Effector memory CD8-positive, alpha-beta T cell (primary cell): ENCODE measurements around the gene ESM1.

Experiments
- ATAC-seq: fragments of 150-1000 bp; cut with Tn5 transposase; replicated peaks from 2 replicates; pipeline ENCODE4 v1.10.0; 2021; ENCODE audit warnings: mild to moderate bottlenecking, moderate library complexity
- DNase-seq, 3 experiments: peaks; one replicate each; pipeline ENCODE4 v3.0.0; 2021
- H3K27ac Mint-ChIP-seq, 2 donors: one replicate each; pipeline ENCODE4 v1.8.0; 2022; ENCODE audit warnings: mild to moderate bottlenecking in 2 of 2, mixed read lengths in 2 of 2, moderate library complexity in 2 of 2
- H3K27me3 Mint-ChIP-seq, 2 donors: one replicate each; pipeline ENCODE4 v1.8.0; 2022; ENCODE audit warnings: mixed read lengths in 2 of 2
- H3K36me3 Mint-ChIP-seq: one replicate; pipeline ENCODE4 v1.8.0; 2022; ENCODE audit warnings: mild to moderate bottlenecking, moderate library complexity, mixed read lengths; ENCODE audit not compliant: insufficient read depth
- H3K4me1 Mint-ChIP-seq, 2 donors: one replicate each; pipeline ENCODE4 v1.8.0; 2022; ENCODE audit warnings: low read depth in 2 of 2, mixed read lengths in 2 of 2
- H3K4me3 Mint-ChIP-seq, 2 donors: one replicate each; pipeline ENCODE4 v1.8.0; 2022; ENCODE audit warnings: mild to moderate bottlenecking in 2 of 2, mixed read lengths in 2 of 2, moderate library complexity in 2 of 2
- H3K9me3 Mint-ChIP-seq, 2 donors: one replicate each; pipeline ENCODE4 v1.8.0; 2022; ENCODE audit warnings: mixed read lengths in 2 of 2

ESM1 gene

GRCh38 chr5:54997081-54997480 is 11.7 kb upstream of the ESM1 start:
- H3K27ac Mint-ChIP-seq = no peak overlapping the region
- no peaks in the 10 kb centered on the region for H3K9me3 Mint-ChIP-seq
- no peaks in the 10 kb centered on the region for H3K36me3 Mint-ChIP-seq
- no peak for ATAC-seq
- no peaks in the 10 kb centered on the region for H3K27me3 Mint-ChIP-seq
- H3K4me1 Mint-ChIP-seq = peaks cover 38 to 44% of the 10 kb centered on the region in 2 donors
- no peak for DNase-seq
- H3K4me3 Mint-ChIP-seq = no peak overlapping the region

- DNase-seq = no peak
- H3K36me3 Mint-ChIP-seq = no peaks in the 10 kb centered on the region
- H3K4me1 Mint-ChIP-seq = peaks cover 32 to 38% of the 10 kb centered on the region in 2 donors
- no peaks in the 10 kb centered on the region for H3K27me3 Mint-ChIP-seq
- no peak for ATAC-seq
- H3K9me3 Mint-ChIP-seq = no peaks in the 10 kb centered on the region
- H3K4me3 Mint-ChIP-seq = no peak overlapping the region
- no peak overlapping the region for H3K27ac Mint-ChIP-seq
Observed at GRCh38 chr5:54996466-54996865, 11.1 kb upstream of the ESM1 start.

GRCh38 chr5:54995168-54995567 is 9.8 kb upstream of the ESM1 start:
- no peaks in the 10 kb centered on the region for H3K36me3 Mint-ChIP-seq
- no peaks in the 10 kb centered on the region for H3K27me3 Mint-ChIP-seq
- no peak for ATAC-seq
- no peaks in the 10 kb centered on the region for H3K9me3 Mint-ChIP-seq
- peaks cover 37 to 43% of the 10 kb centered on the region in 2 donors for H3K4me1 Mint-ChIP-seq
- no peak for DNase-seq
- peak overlapping the region; percentile 65 to 72 for H3K27ac Mint-ChIP-seq
- peak overlapping the region; percentile 53 to 58 for H3K4me3 Mint-ChIP-seq

- Mint-ChIP-seq H3K4me1 (peaks cover 40 to 44% of the 10 kb centered on the region in 2 donors), H3K4me3 (peak overlapping the region; percentile 53 to 58), H3K9me3 (no peaks in the 10 kb centered on the region), H3K27me3 (no peaks in the 10 kb centered on the region), H3K36me3 (no peaks in the 10 kb centered on the region), H3K27ac (peak overlapping the region; percentile 65 to 72)
- DNase-seq = no peak
- ATAC-seq = peak; percentile 49
Observed at GRCh38 chr5:54994628-54995027, 9.2 kb upstream of the ESM1 start.

- Mint-ChIP-seq H3K27ac (peak overlapping the region; percentile 65 to 72), H3K4me1 (peaks cover 48 to 54% of the 10 kb centered on the region in 2 donors), H3K9me3 (no peaks in the 10 kb centered on the region), H3K4me3 (peak overlapping the region in 1 of 2 donors; percentile 13), H3K36me3 (no peaks in the 10 kb centered on the region), H3K27me3 (no peaks in the 10 kb centered on the region)
- DNase-seq (no peak), ATAC-seq (no peak)
Observed at GRCh38 chr5:54993318-54993717, 7.9 kb upstream of the ESM1 start.

GRCh38 chr5:54991416-54991815 is 6.0 kb upstream of the ESM1 start:
- no peaks in the 10 kb centered on the region for H3K9me3 Mint-ChIP-seq
- peak overlapping the region in 1 of 2 donors; percentile 50 for H3K27ac Mint-ChIP-seq
- H3K4me3 Mint-ChIP-seq = no peak overlapping the region
- no peaks in the 10 kb centered on the region for H3K36me3 Mint-ChIP-seq
- ATAC-seq (no peak), DNase-seq (no peak)
- H3K4me1 Mint-ChIP-seq = peaks cover 59 to 68% of the 10 kb centered on the region in 2 donors
- no peaks in the 10 kb centered on the region for H3K27me3 Mint-ChIP-seq

GRCh38 chr5:54990841-54991258 is 5.5 kb upstream of the ESM1 start:
- H3K9me3 Mint-ChIP-seq = no peaks in the 10 kb centered on the region
- H3K27me3 Mint-ChIP-seq = no peaks in the 10 kb centered on the region
- DNase-seq (no peak), ATAC-seq (no peak)
- H3K4me1 Mint-ChIP-seq = peaks cover 61 to 71% of the 10 kb centered on the region in 2 donors
- no peak overlapping the region for H3K4me3 Mint-ChIP-seq
- peak overlapping the region in 1 of 2 donors; percentile 50 for H3K27ac Mint-ChIP-seq
- no peaks in the 10 kb centered on the region for H3K36me3 Mint-ChIP-seq

GRCh38 chr5:54988817-54989216 is 3.4 kb upstream of the ESM1 start:
- Mint-ChIP-seq H3K27ac (peak overlapping the region; percentile 72 to 87), H3K4me3 (peak overlapping the region; percentile 47 to 58)

GRCh38 chr5:54988218-54988617 is 2.8 kb upstream of the ESM1 start:
- Mint-ChIP-seq H3K27ac (peak overlapping the region; percentile 72 to 87), H3K36me3 (no peaks in the 10 kb centered on the region), H3K4me3 (peak overlapping the region in 1 of 2 donors; percentile 58), H3K27me3 (no peaks in the 10 kb centered on the region), H3K9me3 (no peaks in the 10 kb centered on the region), H3K4me1 (peaks cover 48 to 58% of the 10 kb centered on the region in 2 donors)
- DNase-seq = no peak
- peak; percentile 23 for ATAC-seq

More at GRCh38 chr5:54988817-54989216, 3.4 kb upstream of the ESM1 start:
- H3K9me3 Mint-ChIP-seq = no peaks in the 10 kb centered on the region
- H3K36me3 Mint-ChIP-seq = no peaks in the 10 kb centered on the region
- no peaks in the 10 kb centered on the region for H3K27me3 Mint-ChIP-seq
- ATAC-seq = peak; percentile 72
- no peak for DNase-seq
- H3K4me1 Mint-ChIP-seq = peaks cover 53 to 59% of the 10 kb centered on the region in 2 donors

GRCh38 chr5:54986269-54986654 is 869 bp upstream of the ESM1 start:
- DNase-seq (no peak), ATAC-seq (no peak)
- Mint-ChIP-seq H3K9me3 (no peaks in the 10 kb centered on the region), H3K36me3 (no peaks in the 10 kb centered on the region), H3K4me1 (peaks cover 49 to 66% of the 10 kb centered on the region in 2 donors), H3K27me3 (no peaks in the 10 kb centered on the region), H3K27ac (peak overlapping the region in 1 of 2 donors; percentile 65), H3K4me3 (no peak overlapping the region)

GRCh38 chr5:54981928-54982327 is 3.5 kb downstream of the ESM1 start:
- H3K27me3 Mint-ChIP-seq = no peaks in the 10 kb centered on the region
- DNase-seq (no peak), ATAC-seq (no peak)
- H3K36me3 Mint-ChIP-seq = no peaks in the 10 kb centered on the region
- peaks cover 15 to 29% of the 10 kb centered on the region in 2 donors for H3K4me1 Mint-ChIP-seq
- H3K4me3 Mint-ChIP-seq = no peak overlapping the region
- H3K27ac Mint-ChIP-seq = no peak overlapping the region
- no peaks in the 10 kb centered on the region for H3K9me3 Mint-ChIP-seq

GRCh38 chr5:54975701-54976100 is 9.7 kb downstream of the ESM1 start:
- no peaks in the 10 kb centered on the region for H3K36me3 Mint-ChIP-seq
- peaks cover 2 to 5% of the 10 kb centered on the region in 2 donors for H3K4me1 Mint-ChIP-seq
- DNase-seq (no peak), ATAC-seq (no peak)
- H3K4me3 Mint-ChIP-seq = no peak overlapping the region
- H3K27me3 Mint-ChIP-seq = no peaks in the 10 kb centered on the region
- no peaks in the 10 kb centered on the region for H3K9me3 Mint-ChIP-seq
- H3K27ac Mint-ChIP-seq = peak overlapping the region in 1 of 2 donors; percentile 2

GRCh38 chr5:54969856-54970828 is 15.3 kb downstream of the ESM1 start:
- Mint-ChIP-seq H3K27ac (no peak overlapping the region), H3K4me3 (no peak overlapping the region), H3K36me3 (no peaks in the 10 kb centered on the region), H3K27me3 (no peaks in the 10 kb centered on the region), H3K9me3 (no peaks in the 10 kb centered on the region), H3K4me1 (peaks cover 0 to 6% of the 10 kb centered on the region in 2 donors)
- DNase-seq (no peak), ATAC-seq (no peak)

GRCh38 chr5:54969242-54969641 is 16.2 kb downstream of the ESM1 start:
- ATAC-seq (no peak), DNase-seq (no peak)
- peaks cover 7% of the 10 kb centered on the region in 2 donors for H3K4me1 Mint-ChIP-seq
- H3K27ac Mint-ChIP-seq = no peak overlapping the region
- no peaks in the 10 kb centered on the region for H3K27me3 Mint-ChIP-seq
- H3K36me3 Mint-ChIP-seq = no peaks in the 10 kb centered on the region
- no peak overlapping the region for H3K4me3 Mint-ChIP-seq
- H3K9me3 Mint-ChIP-seq = no peaks in the 10 kb centered on the region
